Sigmoid colon (tissue), 3 donors: ENCODE measurements around the gene CNST.

Source experiments
- POLR2A ChIP-seq, 2 donors: fragments of 450-650 bp; IDR thresholded peaks; one replicate each; pipeline ENCODE4 v1.6.1; 2016; ENCODE audit warnings: antibody characterized with exemption in 2 of 2, mild to moderate bottlenecking in 2 of 2, moderate library complexity in 2 of 2
- TF ChIP-seq, protein P1 (sequence below), 4 experiments: fragments of 450-650 bp in 3 of 4; fragments of 200-600 bp in 1 of 4; IDR thresholded peaks; one replicate each; pipeline ENCODE4 v1.5.1; 2016 to 2019; ENCODE audit warnings: antibody characterized with exemption in 4 of 4, mild to moderate bottlenecking in 3 of 4, moderate library complexity in 2 of 4

DNA sequence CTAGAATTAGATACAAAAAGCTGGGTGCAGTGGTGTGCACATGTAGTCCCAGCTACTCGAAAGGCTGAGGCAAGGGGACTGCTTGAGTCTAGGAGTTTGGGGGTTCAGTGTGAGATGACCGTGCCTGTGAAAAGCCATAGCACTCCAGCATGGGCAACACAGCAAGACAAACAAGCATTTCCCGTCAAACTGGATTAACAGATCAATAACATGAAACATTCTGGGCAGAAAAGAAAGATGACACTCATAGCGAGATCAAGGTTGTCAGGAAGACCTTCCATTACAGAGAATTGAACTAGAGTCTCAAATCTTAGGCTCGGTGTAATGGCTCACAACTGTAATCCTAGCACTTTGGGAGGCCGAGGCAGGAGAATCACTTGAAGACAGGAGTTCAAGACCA, 14.1 kb upstream of the CNST start:
- no peak for TF ChIP-seq POLR2A (IDR thresholded peaks at IDR 0.05)
- TF ChIP-seq, protein P1, sequence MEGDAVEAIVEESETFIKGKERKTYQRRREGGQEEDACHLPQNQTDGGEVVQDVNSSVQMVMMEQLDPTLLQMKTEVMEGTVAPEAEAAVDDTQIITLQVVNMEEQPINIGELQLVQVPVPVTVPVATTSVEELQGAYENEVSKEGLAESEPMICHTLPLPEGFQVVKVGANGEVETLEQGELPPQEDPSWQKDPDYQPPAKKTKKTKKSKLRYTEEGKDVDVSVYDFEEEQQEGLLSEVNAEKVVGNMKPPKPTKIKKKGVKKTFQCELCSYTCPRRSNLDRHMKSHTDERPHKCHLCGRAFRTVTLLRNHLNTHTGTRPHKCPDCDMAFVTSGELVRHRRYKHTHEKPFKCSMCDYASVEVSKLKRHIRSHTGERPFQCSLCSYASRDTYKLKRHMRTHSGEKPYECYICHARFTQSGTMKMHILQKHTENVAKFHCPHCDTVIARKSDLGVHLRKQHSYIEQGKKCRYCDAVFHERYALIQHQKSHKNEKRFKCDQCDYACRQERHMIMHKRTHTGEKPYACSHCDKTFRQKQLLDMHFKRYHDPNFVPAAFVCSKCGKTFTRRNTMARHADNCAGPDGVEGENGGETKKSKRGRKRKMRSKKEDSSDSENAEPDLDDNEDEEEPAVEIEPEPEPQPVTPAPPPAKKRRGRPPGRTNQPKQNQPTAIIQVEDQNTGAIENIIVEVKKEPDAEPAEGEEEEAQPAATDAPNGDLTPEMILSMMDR (IDR thresholded peaks at IDR 0.05): no peak
